ENCODE results near the gene KDM4C.

- TF ChIP-seq CTCF (IDR thresholded peaks at IDR 0.05 in 8 of 11, conservative IDR thresholded peaks at IDR 0.05 in 3 of 11) = no peak
- TF ChIP-seq POLR2A (IDR thresholded peaks at IDR 0.05) = no peak
Measured at GRCh38 chr9:6905850-6906375, 148.1 kb downstream of the KDM4C start.
